Measurements from ENCODE around the gene ITGA8.

GRCh38 chr10:15518250-15518649 is 201.5 kb downstream of the ITGA8 start:
- no peak for TF ChIP-seq BHLHE40 (IDR thresholded peaks at IDR 0.05; ENCODE audit: low read depth, low read length)
- TF ChIP-seq CTCF (conservative IDR thresholded peaks at IDR 0.05; ENCODE audit: low read depth, low read length), result no peak
- TF ChIP-seq POLR2A (IDR thresholded peaks at IDR 0.05; ENCODE audit: low read depth, low read length), result no peak
